Transverse colon (tissue), 4 donors: ENCODE results near the gene CARMIL1. TPM values are rescaled to one million over a fixed set of nuclear protein-coding genes. Genes with fewer than 3 reads are reported as not detected.

Experiments
- DNase-seq: peaks from one replicate; pipeline ENCODE4 v3.0.0-alpha.2; 2019
- H3K27ac ChIP-seq, 4 donors: fragments of 200-600 bp; sonication (generic); 2 replicates each; pipeline ENCODE4 v1.5.1; 2016 to 2018; ENCODE audit warnings: inconsistent platforms in 4 of 4
- H3K27me3 ChIP-seq: fragments of 200-600 bp; sonication (generic); 2 replicates; pipeline ENCODE4 v1.5.1; 2017; ENCODE audit warnings: inconsistent platforms
- H3K36me3 ChIP-seq, 4 donors: fragments of 200-600 bp; sonication (generic); 2 replicates each; pipeline ENCODE4 v1.5.1; 2017 to 2019; ENCODE audit warnings: inconsistent platforms in 4 of 4
- H3K4me1 ChIP-seq, 4 donors: fragments of 200-600 bp; sonication (generic); 2 replicates each; pipeline ENCODE4 v1.5.1; 2017 to 2020; ENCODE audit warnings: inconsistent platforms in 4 of 4
- H3K4me3 ChIP-seq, 4 donors: fragments of 200-600 bp; sonication (generic); 1 replicate in 1 of 4; 2 replicates in 3 of 4; pipeline versions ENCODE4 v1.5.1 to v1.6.1; 2017 to 2019; ENCODE audit warnings: inconsistent platforms in 4 of 4
- H3K9me3 ChIP-seq, 2 donors: fragments of 200-600 bp; sonication (generic); 2 replicates each; pipeline ENCODE4 v1.5.1; 2017 to 2019; ENCODE audit warnings: inconsistent platforms in 2 of 2
- EP300 ChIP-seq: sonication (generic); formaldehyde crosslinking; IDR thresholded peaks from one replicate; pipeline ENCODE4 v1.6.1; 2017; ENCODE audit warnings: antibody characterized with exemption, low read depth
- POLR2A ChIP-seq: fragments of 450-650 bp; IDR thresholded peaks from one replicate; pipeline ENCODE4 v1.6.1; 2016; ENCODE audit warnings: antibody characterized with exemption, mild to moderate bottlenecking, moderate library complexity
- POLR2AphosphoS5 ChIP-seq, 3 donors: sonication (generic); formaldehyde crosslinking; IDR thresholded peaks; one replicate each; pipeline ENCODE4 v1.6.1; 2016; ENCODE audit warnings: antibody characterized with exemption in 3 of 3
- WGBS, 2 donors: methylation state at CpG; one replicate each; pipeline ENCODE4 v1.1.5; 2018; ENCODE audit warnings: low coverage in 1 of 2; 5-methylcytosine and 5-hydroxymethylcytosine counted together
- in situ Hi-C, 4 donors: fragments of 200-750 bp; cut with MboI; loops; one replicate each; pipeline versions ENCODE4 v1.15.0 to v1.15.1; 2017; ENCODE audit warnings: low sequenced_read_pairs in 3 of 4, low pct_ligation_motif_present in 1 of 4, low pct_unique_long_range_greater_than_20kb in 1 of 4
- intact Hi-C: fragments of 100-400 bp; cut with DNase I; formaldehyde crosslinking; loops from one replicate; pipeline ENCODE4 v1.15.1; 2023; ENCODE audit warnings: low total_unique reads
- total RNA-seq, 4 donors: library from RNA; depleted of rRNA; stranded (reverse); fragments of >200 nt; gene quantifications; one replicate each; pipeline ENCODE4 v1.1.0, GENCODE V29; 2016
- TF ChIP-seq, protein P1 (sequence below), 5 experiments: fragments of 200-600 bp in 3 of 5; fragments of 450-650 bp in 2 of 5; sonication (generic) in 3 of 5; IDR thresholded peaks; 1 replicate in 2 of 5; 2 replicates in 3 of 5; pipeline ENCODE4 v1.5.1; 2016 to 2017; ENCODE audit warnings: antibody characterized with exemption in 5 of 5, inconsistent platforms in 3 of 5, mild to moderate bottlenecking in 2 of 5, moderate library complexity in 1 of 5

The CARMIL1 gene
- total RNA-seq, 4 donors from 2014 or later = 25.1 to 93.5 (median 61.0) TPM

DNA sequence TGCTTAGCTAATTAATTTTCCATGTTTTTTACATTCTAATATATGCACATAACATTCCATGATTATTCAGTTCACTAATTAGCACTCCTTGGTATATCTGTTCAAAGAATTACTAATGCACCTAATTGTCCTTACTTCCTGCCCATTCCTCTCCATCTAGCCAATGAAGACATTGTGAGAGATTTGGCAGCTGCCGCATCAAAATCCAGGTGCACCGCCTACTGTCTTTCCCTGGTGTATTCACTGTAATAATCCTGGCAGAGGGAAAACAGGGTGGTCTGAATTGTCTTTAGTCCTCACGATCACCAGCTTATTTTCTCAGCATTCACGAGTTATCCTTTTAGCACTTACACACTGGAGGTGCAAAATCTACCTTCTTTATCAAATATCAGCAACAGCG, 311.8 kb downstream of the CARMIL1 start:
- WGBS, 2 donors = 97 to 98% methylated on average over 4 to 5 of the region's 5 CpGs
- no peak for DNase-seq

DNA sequence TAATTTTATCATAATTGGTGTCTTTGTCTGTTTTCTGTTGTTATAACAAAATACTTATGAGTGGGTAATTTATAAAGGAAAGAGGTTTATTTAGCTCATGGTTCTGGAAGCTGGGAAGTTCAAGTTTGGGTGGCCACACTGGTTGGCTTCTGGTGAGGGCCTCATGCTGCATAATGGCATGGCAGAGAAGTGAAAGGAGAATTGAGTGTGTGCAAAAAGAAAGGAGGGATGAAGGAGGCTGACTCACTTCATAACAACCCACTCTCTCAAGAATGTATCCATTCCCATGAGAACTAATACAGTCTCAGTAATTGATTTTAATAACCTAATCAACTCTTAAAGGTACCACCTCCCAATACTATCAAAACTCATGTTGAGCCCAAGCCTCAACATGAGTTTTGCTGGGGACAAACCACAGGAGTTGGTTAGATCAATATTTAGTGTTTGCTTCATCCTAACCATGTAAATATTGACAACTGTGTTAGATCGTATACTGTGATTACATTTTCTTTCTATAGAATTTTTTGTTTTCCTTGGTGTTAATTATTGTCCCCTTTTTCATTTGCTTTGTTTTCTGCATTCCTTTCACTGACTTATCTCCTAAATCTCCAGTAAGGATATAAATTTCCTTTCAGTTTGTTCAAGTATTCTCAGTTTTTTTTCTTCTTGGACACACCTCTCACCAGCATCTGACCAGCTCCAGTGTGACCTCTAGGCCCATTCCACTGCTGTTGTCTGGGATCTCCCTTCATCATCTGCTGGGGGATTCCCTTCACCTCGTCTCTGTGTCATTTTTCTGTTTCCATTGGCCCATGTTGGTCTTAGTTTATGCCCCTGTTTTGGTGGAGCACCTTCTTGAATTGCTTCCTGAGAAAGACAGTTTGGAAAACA, 318.0 kb downstream of the CARMIL1 start:
- TF ChIP-seq EP300 = no peak
- TF ChIP-seq POLR2AphosphoS5 (IDR thresholded peaks at IDR 0.05) = no peak
- TF ChIP-seq POLR2A = no peak
- TF ChIP-seq, protein P1, sequence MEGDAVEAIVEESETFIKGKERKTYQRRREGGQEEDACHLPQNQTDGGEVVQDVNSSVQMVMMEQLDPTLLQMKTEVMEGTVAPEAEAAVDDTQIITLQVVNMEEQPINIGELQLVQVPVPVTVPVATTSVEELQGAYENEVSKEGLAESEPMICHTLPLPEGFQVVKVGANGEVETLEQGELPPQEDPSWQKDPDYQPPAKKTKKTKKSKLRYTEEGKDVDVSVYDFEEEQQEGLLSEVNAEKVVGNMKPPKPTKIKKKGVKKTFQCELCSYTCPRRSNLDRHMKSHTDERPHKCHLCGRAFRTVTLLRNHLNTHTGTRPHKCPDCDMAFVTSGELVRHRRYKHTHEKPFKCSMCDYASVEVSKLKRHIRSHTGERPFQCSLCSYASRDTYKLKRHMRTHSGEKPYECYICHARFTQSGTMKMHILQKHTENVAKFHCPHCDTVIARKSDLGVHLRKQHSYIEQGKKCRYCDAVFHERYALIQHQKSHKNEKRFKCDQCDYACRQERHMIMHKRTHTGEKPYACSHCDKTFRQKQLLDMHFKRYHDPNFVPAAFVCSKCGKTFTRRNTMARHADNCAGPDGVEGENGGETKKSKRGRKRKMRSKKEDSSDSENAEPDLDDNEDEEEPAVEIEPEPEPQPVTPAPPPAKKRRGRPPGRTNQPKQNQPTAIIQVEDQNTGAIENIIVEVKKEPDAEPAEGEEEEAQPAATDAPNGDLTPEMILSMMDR (IDR thresholded peaks at IDR 0.05) = no peak
- Histone ChIP-seq H3K27ac (no peak overlapping the region), H3K4me3 (no peak overlapping the region), H3K27me3 (no peaks in the 10 kb centered on the region), H3K4me1 (peaks cover 0 to 8% (median 0%) of the 10 kb centered on the region in 4 donors), H3K9me3 (no peaks in the 10 kb centered on the region), H3K36me3 (no peaks in the 10 kb centered on the region)
- DNase-seq = no peak
- in situ Hi-C loops = loop anchor here in 1 of 4 donors (25.0 kb wide), 1 partner anchor 335 kb away; no protein-coding TSS in a partner anchor
- intact Hi-C loops = no loop called here
- WGBS, 2 donors = 54 to 70% methylated on average over 2 of the region's 2 CpGs

More for the DNA sequence above, 311.8 kb downstream of the CARMIL1 start:
- Histone ChIP-seq H3K4me3 (no peak overlapping the region), H3K36me3 (no peaks in the 10 kb centered on the region), H3K4me1 (no peaks in the 10 kb centered on the region), H3K27me3 (no peaks in the 10 kb centered on the region), H3K9me3 (no peaks in the 10 kb centered on the region), H3K27ac (no peak overlapping the region)
- no peak for TF ChIP-seq POLR2AphosphoS5 (IDR thresholded peaks at IDR 0.05)
- TF ChIP-seq, protein P1 (IDR thresholded peaks at IDR 0.05) = no peak
- TF ChIP-seq POLR2A = no peak
- no peak for TF ChIP-seq EP300
- in situ Hi-C loops (loop anchor here in 1 of 4 donors (25.0 kb wide), 1 partner anchor 329 kb away; no protein-coding TSS in a partner anchor), intact Hi-C loops (no loop called here)

DNA sequence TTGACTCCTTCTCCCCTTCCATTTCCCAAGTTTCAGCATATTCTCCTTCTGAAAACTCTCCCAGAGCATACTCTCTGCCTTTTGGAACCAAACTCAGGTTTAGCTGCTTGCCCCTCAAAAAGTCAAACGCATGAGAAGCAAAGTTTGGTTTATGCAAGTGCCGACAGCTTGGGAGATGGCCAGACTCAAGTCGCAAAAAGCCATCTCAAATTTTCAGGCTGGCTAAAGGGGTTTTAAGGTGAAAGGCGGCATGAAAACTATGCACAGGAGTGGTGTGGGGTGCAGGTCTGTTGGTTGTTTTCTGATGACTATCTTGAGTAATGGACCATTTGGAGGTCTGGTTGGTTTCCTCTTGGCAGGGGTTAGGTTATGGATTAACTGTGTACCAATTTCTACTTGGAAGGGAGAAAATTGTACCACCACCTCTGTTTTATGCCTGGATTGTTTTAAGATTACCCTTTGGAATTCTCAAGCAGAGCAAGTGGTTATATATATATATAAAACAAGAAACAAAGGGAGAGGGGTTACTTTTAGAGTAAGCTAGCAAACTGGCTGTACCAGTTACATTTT, 320.4 kb downstream of the CARMIL1 start:
- Histone ChIP-seq H3K27me3 (no peaks in the 10 kb centered on the region), H3K9me3 (no peaks in the 10 kb centered on the region), H3K27ac (no peak overlapping the region), H3K4me3 (no peak overlapping the region), H3K4me1 (peaks cover 0 to 10% (median 0%) of the 10 kb centered on the region in 4 donors), H3K36me3 (no peaks in the 10 kb centered on the region)
- intact Hi-C loops = loop anchor here (10.0 kb wide), 1 partner anchor 325 kb away; the partner anchor contains the start of gene CARMIL1
- 47 to 81% methylated on average over 3 to 4 of the region's 4 CpGs for WGBS, 2 donors
- DNase-seq = no peak
- in situ Hi-C loops = loop anchor here in 1 of 4 donors (25.0 kb wide), 1 partner anchor 337 kb away; no protein-coding TSS in a partner anchor
- no peak for TF ChIP-seq POLR2AphosphoS5 (IDR thresholded peaks at IDR 0.05)
- TF ChIP-seq POLR2A = no peak
- no peak for TF ChIP-seq EP300
- TF ChIP-seq, protein P1 (IDR thresholded peaks at IDR 0.05) = no peak
